RWPE2 (cell line): ENCODE results near the gene SCEL.

ENCODE experiments used
- ATAC-seq: fragments of 200-7000 bp; cut with Tn5 transposase; 3 replicates; pipeline ENCODE4 v1.9.1; 2021; ENCODE audit warnings: low read depth
- DNase-seq: peaks from one replicate; pipeline ENCODE4 v3.0.0-alpha.2; 2020; ENCODE audit warnings: low spot score
- H3K27ac ChIP-seq: fragments of 450-650 bp; 2 replicates; pipeline ENCODE4 v1.5.1; 2017; ENCODE audit warnings: mild to moderate bottlenecking; ENCODE audit not compliant: poor library complexity, severe bottlenecking
- H3K27me3 ChIP-seq: fragments of 250-450 bp; sonication (Bioruptor Pico); 2 replicates; pipeline ENCODE4 v1.5.1; 2021; ENCODE audit warnings: mild to moderate bottlenecking, moderate library complexity; ENCODE audit not compliant: insufficient read depth, poor library complexity, severe bottlenecking
- H3K36me3 ChIP-seq: fragments of 250-450 bp; sonication (Bioruptor Pico); 2 replicates; pipeline ENCODE4 v1.5.1; 2020; ENCODE audit warnings: low read depth, mild to moderate bottlenecking, moderate library complexity
- H3K4me1 ChIP-seq: fragments of 250-450 bp; sonication (Bioruptor Pico); 2 replicates; pipeline ENCODE4 v1.5.1; 2021; ENCODE audit warnings: mild to moderate bottlenecking, moderate library complexity; ENCODE audit not compliant: insufficient read depth, poor library complexity, severe bottlenecking
- H3K4me3 ChIP-seq: fragments of 250-450 bp; sonication (Bioruptor Pico); 2 replicates; pipeline ENCODE4 v1.5.1; 2021; ENCODE audit warnings: mild to moderate bottlenecking, moderate library complexity; ENCODE audit not compliant: severe bottlenecking
- H3K9me3 ChIP-seq: fragments of 250-450 bp; sonication (Bioruptor Pico); 2 replicates; pipeline ENCODE4 v1.5.1; 2021; ENCODE audit warnings: mild to moderate bottlenecking, moderate library complexity; ENCODE audit not compliant: severe bottlenecking
- CTCF ChIP-seq: fragments of 450-650 bp; IDR thresholded peaks from one replicate; pipeline ENCODE4 v1.5.1; 2017; ENCODE audit warnings: mild to moderate bottlenecking, moderate library complexity; ENCODE audit not compliant: poor library complexity, severe bottlenecking

The SCEL gene

GRCh38 chr13:77691871-77692270 lies 156.4 kb downstream of the SCEL start:
- no peak for ATAC-seq
- DNase-seq: no peak
- Histone ChIP-seq H3K27me3 (peaks cover 46% of the 10 kb centered on the region), H3K36me3 (no peaks in the 10 kb centered on the region), H3K4me1 (no peaks in the 10 kb centered on the region), H3K9me3 (no peaks in the 10 kb centered on the region), H3K4me3 (no peak overlapping the region), H3K27ac (no peak overlapping the region)
- no peak for TF ChIP-seq CTCF

DNA sequence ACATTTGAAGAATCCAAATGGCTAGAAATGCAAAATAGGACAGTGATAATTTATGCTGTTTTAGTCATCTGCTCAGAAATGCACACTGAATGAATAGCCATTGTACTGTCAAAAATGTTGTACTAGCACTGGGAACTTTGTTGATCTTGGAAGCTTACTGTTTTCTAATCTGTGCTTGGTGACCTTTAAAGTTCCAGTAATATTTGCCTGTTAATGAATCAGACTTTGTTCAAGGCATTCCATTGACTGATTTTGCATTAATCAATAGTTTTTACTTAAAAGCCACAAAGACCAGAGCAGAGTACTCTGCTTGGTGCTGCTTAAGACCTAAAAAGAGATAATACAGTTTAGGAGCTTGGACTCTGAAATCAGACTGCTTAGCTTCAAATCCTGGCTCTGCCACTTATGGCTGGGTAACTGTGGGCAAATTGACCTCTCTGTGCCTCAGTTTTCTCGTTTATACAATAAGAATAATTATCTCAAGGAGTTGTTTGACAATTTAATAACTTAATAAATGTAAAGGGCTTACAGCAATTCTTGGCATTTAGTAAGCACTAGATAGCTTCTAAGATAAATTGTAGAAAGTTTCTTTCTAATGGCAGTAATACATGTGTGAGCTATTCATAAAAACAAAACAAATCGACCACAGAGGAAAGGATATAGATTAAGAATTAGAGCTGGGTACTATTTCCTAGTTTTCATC lies 157.4 kb downstream of the SCEL start:
- Histone ChIP-seq H3K4me3 (no peak overlapping the region), H3K27ac (no peak overlapping the region), H3K27me3 (peaks cover 50% of the 10 kb centered on the region), H3K36me3 (no peaks in the 10 kb centered on the region), H3K9me3 (no peaks in the 10 kb centered on the region), H3K4me1 (no peaks in the 10 kb centered on the region)
- ATAC-seq: no peak
- no peak for DNase-seq
- no peak for TF ChIP-seq CTCF

DNA sequence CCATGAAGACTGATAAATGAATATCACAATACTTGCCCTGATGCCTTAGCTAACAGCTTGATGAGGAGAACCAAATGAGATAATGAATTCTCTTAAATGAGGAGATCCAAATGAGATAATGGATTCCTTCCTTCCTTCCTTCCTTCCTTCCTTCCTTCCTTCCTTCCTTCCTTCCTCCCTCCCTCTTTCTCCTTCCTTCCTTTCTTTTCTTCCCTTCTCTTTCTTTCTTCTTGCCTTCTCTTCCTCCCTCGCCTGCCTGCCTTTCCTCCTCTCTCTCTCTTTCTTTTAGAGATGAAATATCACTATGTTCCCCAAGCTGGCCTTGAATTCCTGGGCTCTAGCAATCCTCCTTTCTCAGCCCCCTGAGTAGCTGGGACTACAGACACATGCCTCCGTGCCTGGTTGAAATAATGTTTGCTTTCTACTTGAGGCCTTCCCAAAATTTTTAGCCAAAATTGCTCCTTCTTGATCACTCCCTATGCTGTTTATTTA lies 158.0 kb downstream of the SCEL start:
- peaks cover 52% of the 10 kb centered on the region for H3K27me3 ChIP-seq
- H3K4me1 ChIP-seq: no peaks in the 10 kb centered on the region
- no peaks in the 10 kb centered on the region for H3K36me3 ChIP-seq
- no peak for TF ChIP-seq CTCF
- ATAC-seq (no peak), DNase-seq (no peak)
- no peak overlapping the region for H3K4me3 ChIP-seq
- H3K9me3 ChIP-seq: no peaks in the 10 kb centered on the region
- no peak overlapping the region for H3K27ac ChIP-seq
